H1 (cell line): ENCODE measurements around the gene EXOC6. TPM values are rescaled to one million over a fixed set of nuclear protein-coding genes. Genes with fewer than 3 reads are reported as not detected.
A peak's percentile ranks its signal among the peaks of the same experiment; 100 is the strongest.

Experiments used
- CTCF ChIA-PET: fragments of 300-600 bp; sonication (Branson Sonifier 250); formaldehyde crosslinking; loops from one replicate; lab custom pipeline; 2021; ENCODE audit not compliant: partially characterized antibody; lab: Charles Lee
- POLR2A ChIA-PET: fragments of 300-600 bp; sonication (Branson Sonifier 250); formaldehyde crosslinking; loops from one replicate; lab custom pipeline; 2021; ENCODE audit warnings: inconsistent platforms; ENCODE audit not compliant: partially characterized antibody; lab: Charles Lee
- DNase-seq, 2 experiments: peaks; one replicate each; pipeline versions ENCODE4 v3.0.0 to v3.0.0-alpha.2; 2010 to 2022; ENCODE audit warnings: low spot score in 2 of 2, low read depth in 1 of 2, mixed read lengths in 1 of 2
- FAIRE-seq: peaks from 2 replicates; lab custom pipeline; 2011; peaks lifted over from hg19 to GRCh38; lab: Jason Lieb, UNC
- H2AFZ ChIP-seq: 2 replicates; pipeline ENCODE4 v1.8.1; 2012; ENCODE audit warnings: low read length, inconsistent platforms
- H2AK5ac ChIP-seq: 2 replicates; pipeline ENCODE4 v1.6.1; 2013; ENCODE audit warnings: low read depth, low read length
- H2BK120ac ChIP-seq: replicated peaks from 2 replicates; pipeline ENCODE3; 2013; ENCODE audit warnings: low read depth, low read length, inconsistent platforms
- H2BK12ac ChIP-seq: 2 replicates; pipeline ENCODE4 v1.6.1; 2013; ENCODE audit warnings: low read depth, low read length
- H2BK15ac ChIP-seq: 2 replicates; pipeline ENCODE4 v1.6.1; 2013; ENCODE audit warnings: low read length
- H2BK20ac ChIP-seq: 2 replicates; pipeline ENCODE4 v1.6.1; 2013; ENCODE audit warnings: low read length
- H2BK5ac ChIP-seq: 2 replicates; pipeline ENCODE4 v1.6.1; 2013; ENCODE audit warnings: low read depth, low read length
- H3K14ac ChIP-seq: 2 replicates; pipeline ENCODE4 v1.6.1; 2013; ENCODE audit warnings: inconsistent platforms; ENCODE audit not compliant: insufficient read length
- H3K18ac ChIP-seq: 2 replicates; pipeline ENCODE4 v1.6.1; 2013; ENCODE audit warnings: low read length; ENCODE audit errors: extremely low read depth
- H3K23ac ChIP-seq: 2 replicates; pipeline ENCODE4 v1.6.1; 2013; ENCODE audit warnings: inconsistent platforms; ENCODE audit not compliant: insufficient read length
- H3K23me2 ChIP-seq: 2 replicates; pipeline ENCODE4 v1.6.1; 2013; ENCODE audit warnings: low read depth, low read length
- H3K27ac ChIP-seq: 2 replicates; pipeline ENCODE4 v1.6.1; 2011; ENCODE audit warnings: low read depth, low read length, inconsistent platforms
- H3K27me3 ChIP-seq, 4 experiments: replicated peaks in 1 of 4; 1 replicate in 1 of 4; 2 replicates in 3 of 4; pipeline versions ENCODE4 v1.6.1 to v1.8.1; 2011 to 2013; ENCODE audit warnings: low read length in 3 of 4, mild to moderate bottlenecking in 3 of 4, inconsistent platforms in 2 of 4, mixed read lengths in 2 of 4, moderate library complexity in 1 of 4; ENCODE audit not compliant: control insufficient read depth in 3 of 4, insufficient read depth in 3 of 4; ENCODE audit errors: extremely low read depth in 1 of 4
- H3K36me3 ChIP-seq, 4 experiments: 2 replicates each; pipeline versions ENCODE4 v1.6.1 to v1.8.1; 2011 to 2013; ENCODE audit warnings: mild to moderate bottlenecking in 4 of 4, low read length in 3 of 4, moderate library complexity in 2 of 4, control low read depth in 1 of 4, inconsistent platforms in 1 of 4; ENCODE audit not compliant: insufficient read depth in 4 of 4, control insufficient read depth in 2 of 4
- H3K4ac ChIP-seq: replicated peaks from 2 replicates; pipeline ENCODE3; 2013; ENCODE audit warnings: low read length, low read depth, mixed read lengths, inconsistent platforms; ENCODE audit not compliant: insufficient read length
- H3K4me1 ChIP-seq, 4 experiments: replicated peaks in 1 of 4; 1 replicate in 1 of 4; 2 replicates in 3 of 4; pipeline versions ENCODE4 v1.6.1 to v1.8.1; 2011 to 2013; ENCODE audit warnings: low read length in 3 of 4, inconsistent platforms in 2 of 4, mixed read lengths in 1 of 4; ENCODE audit not compliant: insufficient read depth in 4 of 4, control insufficient read depth in 3 of 4
- H3K4me2 ChIP-seq, 2 experiments: 2 replicates each; pipeline versions ENCODE4 v1.6.1 to v1.8.1; 2011 to 2013; ENCODE audit warnings: low read depth in 2 of 2, low read length in 2 of 2, control low read depth in 1 of 2, inconsistent platforms in 1 of 2, mild to moderate bottlenecking in 1 of 2; ENCODE audit not compliant: insufficient read depth in 1 of 2
- H3K4me3 ChIP-seq, 4 experiments: fragments of 200-600, 300-600 bp in 1 of 4; sonication (generic), shearing (Covaris generic), sonication (Bioruptor Twin) in 1 of 4; 2 replicates each; pipeline versions ENCODE4 v1.5.1 to v1.8.1; 2011 to 2016; ENCODE audit warnings: low read length in 4 of 4, low read depth in 3 of 4, control low read depth in 2 of 4, inconsistent platforms in 2 of 4, mild to moderate bottlenecking in 2 of 4, mixed read lengths in 1 of 4, moderate library complexity in 1 of 4; ENCODE audit not compliant: insufficient read depth in 2 of 4; ENCODE audit errors: extremely low read depth in 1 of 4
- H3K56ac ChIP-seq: replicated peaks from 2 replicates; pipeline ENCODE3; 2013; ENCODE audit warnings: low read depth, mild to moderate bottlenecking, mixed read lengths, low read length, inconsistent platforms; ENCODE audit not compliant: insufficient read length
- H3K79me1 ChIP-seq: 2 replicates; pipeline ENCODE4 v1.6.1; 2013; ENCODE audit warnings: low read depth, low read length, control low read depth
- H3K79me2 ChIP-seq, 2 experiments: 2 replicates each; pipeline versions ENCODE4 v1.6.1 to v1.8.1; 2012 to 2013; ENCODE audit warnings: low read length in 2 of 2, mild to moderate bottlenecking in 2 of 2, inconsistent platforms in 1 of 2; ENCODE audit not compliant: insufficient read depth in 2 of 2, control insufficient read depth in 1 of 2
- H3K9ac ChIP-seq, 4 experiments: replicated peaks in 1 of 4; 1 replicate in 1 of 4; 2 replicates in 3 of 4; pipeline versions ENCODE4 v1.6.1 to v1.8.1; 2011 to 2013; ENCODE audit warnings: low read depth in 3 of 4, low read length in 3 of 4, control low read depth in 2 of 4, mild to moderate bottlenecking in 2 of 4, moderate library complexity in 2 of 4, inconsistent platforms in 1 of 4; ENCODE audit errors: extremely low read depth in 1 of 4
- H3K9me3 ChIP-seq, 2 experiments: 2 replicates each; pipeline versions ENCODE4 v1.6.1 to v1.8.1; 2012 to 2013; ENCODE audit warnings: mild to moderate bottlenecking in 2 of 2, moderate library complexity in 2 of 2, control low read depth in 1 of 2, inconsistent platforms in 1 of 2, low read depth in 1 of 2, low read length in 1 of 2, mixed read lengths in 1 of 2; ENCODE audit not compliant: insufficient read depth in 2 of 2
- H4K20me1 ChIP-seq, 2 experiments: replicated peaks in 1 of 2; 2 replicates each; pipeline versions ENCODE3 to v1.8.1; 2011 to 2013; ENCODE audit warnings: inconsistent platforms in 2 of 2, low read length in 2 of 2, mild to moderate bottlenecking in 1 of 2; ENCODE audit not compliant: insufficient read depth in 2 of 2, control insufficient read depth in 1 of 2
- H4K5ac ChIP-seq: 2 replicates; pipeline ENCODE4 v1.6.1; 2013; ENCODE audit warnings: low read length, low read depth, mixed read lengths, inconsistent platforms; ENCODE audit not compliant: insufficient read length
- H4K8ac ChIP-seq: 2 replicates; pipeline ENCODE4 v1.8.0; 2013; ENCODE audit warnings: mild to moderate bottlenecking, moderate library complexity, low read length, inconsistent platforms; ENCODE audit not compliant: insufficient read depth; ENCODE audit errors: extremely low read depth
- H4K91ac ChIP-seq: replicated peaks from 2 replicates; pipeline ENCODE3; 2013; ENCODE audit warnings: low read length, mixed read lengths, inconsistent platforms; ENCODE audit not compliant: insufficient read length
- ASH2L ChIP-seq: fragments of 200-600, 300-600 bp; sonication (generic); IDR thresholded peaks from one replicate; pipeline ENCODE4 v1.7.1; 2017; ENCODE audit warnings: low read length
- BACH1 ChIP-seq: IDR thresholded peaks from 2 replicates; pipeline ENCODE4 v1.6.1; 2012; ENCODE audit warnings: low read length, improper control_type of control experiment
- BRCA1 ChIP-seq: IDR thresholded peaks from 2 replicates; pipeline ENCODE4 v1.6.1; 2012; ENCODE audit warnings: low read depth, low read length, improper control_type of control experiment
- FOSL1 ChIP-seq: IDR thresholded peaks from 2 replicates; pipeline ENCODE4 v1.6.1; 2011; ENCODE audit warnings: mild to moderate bottlenecking, low read depth, low read length, moderate library complexity; ENCODE audit not compliant: insufficient read depth
- JUN ChIP-seq: IDR thresholded peaks from 2 replicates; pipeline ENCODE4 v1.6.1; 2011; ENCODE audit warnings: low read depth, mild to moderate bottlenecking, improper control_type of control experiment, low read length
- KDM4A ChIP-seq: IDR thresholded peaks from one replicate; pipeline ENCODE4 v1.7.1; 2012; ENCODE audit warnings: low read depth, mild to moderate bottlenecking, moderate library complexity, low read length, inconsistent platforms; ENCODE audit not compliant: severe bottlenecking
- MAFK ChIP-seq: IDR thresholded peaks from 2 replicates; pipeline ENCODE4 v1.6.1; 2012; ENCODE audit warnings: low read depth, mild to moderate bottlenecking, improper control_type of control experiment, low read length
- RXRA ChIP-seq: IDR thresholded peaks from 2 replicates; pipeline ENCODE4 v1.6.1; 2011; ENCODE audit warnings: low read depth, mild to moderate bottlenecking, low read length, moderate library complexity; ENCODE audit not compliant: insufficient read depth
- SAP30 ChIP-seq: fragments of 300-600 bp; sonication (generic); IDR thresholded peaks from 2 replicates; pipeline ENCODE4 v1.7.1; 2012; ENCODE audit warnings: low read length, moderate library complexity, mild to moderate bottlenecking, inconsistent platforms; ENCODE audit not compliant: insufficient read depth, insufficient replicate concordance
- SRF ChIP-seq: IDR thresholded peaks from 2 replicates; pipeline ENCODE4 v1.6.1; 2011; ENCODE audit warnings: mild to moderate bottlenecking, low read depth, low read length, moderate library complexity
- TBP ChIP-seq: IDR thresholded peaks from 2 replicates; pipeline ENCODE4 v1.6.1; 2011; ENCODE audit warnings: low read depth, low read length, improper control_type of control experiment
- YY1 ChIP-seq: IDR thresholded peaks from 2 replicates; pipeline ENCODE4 v1.6.1; 2011; ENCODE audit warnings: low read depth, mild to moderate bottlenecking, low read length
- WGBS, 2 experiments: shearing (Covaris generic) in 1 of 2; methylation state at CpG; one replicate each; pipeline versions ENCODE4 v1.1.6 to v1.1.7; 2013 to 2015; ENCODE audit warnings: low lambda C conversion rate in 2 of 2, mixed read lengths in 2 of 2, inconsistent platforms in 1 of 2, low coverage in 1 of 2, missing lambda C conversion rate in 1 of 2; ENCODE audit not compliant: insufficient replicate concordance in 2 of 2, insufficient coverage in 1 of 2, insufficient read length in 1 of 2; ENCODE audit errors: extremely low coverage in 1 of 2, missing lambda C conversion rate in 1 of 2; 5-methylcytosine and 5-hydroxymethylcytosine counted together
- polyA plus RNA-seq, 7 experiments: library from polyadenylated mRNA; depleted of rRNA in 3 of 7; stranded (reverse) in 5 of 7; unstranded in 2 of 7; fragments of >200 nt in 5 of 7; fragments of 200-250 nt in 2 of 7; gene quantifications; 1 replicate in 5 of 7; 2 replicates in 1 of 7; 4 replicates in 1 of 7; pipeline versions ENCODE4 v1.2.1 to v1.2.3, GENCODE V29; 2011 to 2013; ENCODE audit warnings: missing spikeins in 2 of 7, mixed read lengths in 2 of 7
- total RNA-seq: library from RNA; stranded (reverse); fragmentation: NEBNext Ultra II Directional; extraction: Animal tissue kit (Norgen Biotek cat#: 25700); gene quantifications from 2 replicates; pipeline ENCODE4 v1.2.1, GENCODE V29; 2021

EXOC6 gene
- total and polyA plus RNA-seq, 2 of the 8 experiments (the other 6 are each of a cell fraction or from before 2014, with no cell fraction given), result 1.7 to 4.5 TPM

- Histone ChIP-seq H3K36me3 (peaks cover 0 to 20% (median 1%) of the 10 kb centered on the region in 4 experiments; a peak in 1 of 8 replicates), H3K4me1 (peaks cover 0 to 30% (median 26%) of the 10 kb centered on the region in 4 experiments; a peak in 6 of 7 replicates), H3K79me1 (no peaks in the 10 kb centered on the region), H4K8ac (no peak overlapping the region; the same call in 1 of the 2 replicates), H2BK12ac (peak overlapping the region; percentile 39; the same call in 1 of the 2 replicates), H3K27ac (no peak overlapping the region), H3K14ac (no peak overlapping the region), H3K9me3 (no peaks in the 10 kb centered on the region; a peak in 1 of 4 replicates), H4K20me1 (peaks cover 9 to 42% of the 10 kb centered on the region in 2 experiments), H3K9ac (no peak overlapping the region), H2AK5ac (no peak overlapping the region), H4K5ac (no peak overlapping the region), H3K79me2 (no peaks in the 10 kb centered on the region), H2BK120ac (no peak overlapping the region), H3K18ac (no peak overlapping the region), H2BK5ac (no peak overlapping the region), H2AFZ (no peak overlapping the region), H3K27me3 (peaks cover 99 to 100% (median 99%) of the 10 kb centered on the region in 4 experiments), H3K56ac (no peak overlapping the region), H3K4me2 (peak overlapping the region in 1 of 2 experiments; percentile 74; a peak in 3 of 4 replicates), H3K23me2 (peaks cover 12% of the 10 kb centered on the region; the same call in 1 of the 2 replicates), H3K23ac (no peak overlapping the region), H3K4ac (no peak overlapping the region), H3K4me3 (peak overlapping the region in 1 of 4 experiments; percentile 54; a peak in 2 of 8 replicates), H4K91ac (no peak overlapping the region), H2BK20ac (no peak overlapping the region), H2BK15ac (peak overlapping the region; percentile 65; the same call in 1 of the 2 replicates)
- no peak for FAIRE-seq
- DNase-seq, result no peak
- CTCF ChIA-PET, result interaction anchor here (1.0 to 14.8 kb wide), 15 partner anchors 7 to 423 kb away, joined by 3 to 147 read pairs (median 12); partner anchors contain the start of gene CYP26A1
- no peak for TF ChIP-seq SAP30
- TF ChIP-seq SRF, result no peak
- no peak for TF ChIP-seq MAFK
- no peak for TF ChIP-seq FOSL1
- TF ChIP-seq YY1, result no peak
- TF ChIP-seq KDM4A, result no peak
- TF ChIP-seq BACH1, result no peak
- no peak for TF ChIP-seq JUN
- no peak for TF ChIP-seq BRCA1
- TF ChIP-seq TBP, result no peak
- TF ChIP-seq RXRA, result no peak
- no peak for TF ChIP-seq ASH2L
- POLR2A ChIA-PET, result interaction anchor here (5.7 kb wide), 1 partner anchor 8 kb away, joined by 26 read pairs; the partner anchor contains the start of gene CYP26A1
- 27% methylated on average over 11 of the region's 11 CpGs; no CpG with 5 or more reads in 1 of the 2 experiments for WGBS, 2 experiments
Measured at GRCh38 chr10:93066544-93066913, 218.2 kb downstream of the EXOC6 start.
